Mesendoderm (in vitro differentiated cells): Measurements from ENCODE around the gene RNASE4.
"Not testable (repeated sequence)": the region's sequence is repeated elsewhere in the genome, so short reads cannot be mapped to it uniquely, and the experiment has no call there.

Experiments
- DNase-seq: peaks from one replicate; pipeline ENCODE4 v3.0.0; 2013
- H2AK5ac ChIP-seq: 2 replicates; pipeline ENCODE4 v1.6.1; 2013; ENCODE audit warnings: low read length, inconsistent platforms
- H2BK120ac ChIP-seq: 2 replicates; pipeline ENCODE4 v1.6.1; 2013; ENCODE audit warnings: low read depth, mild to moderate bottlenecking, low read length, moderate library complexity, mixed read lengths
- H2BK15ac ChIP-seq: replicated peaks from 2 replicates; pipeline ENCODE4 v1.6.1; 2013; ENCODE audit warnings: low read depth, mild to moderate bottlenecking, moderate library complexity
- H2BK5ac ChIP-seq: 2 replicates; pipeline ENCODE4 v1.6.1; 2013; ENCODE audit warnings: low read length, inconsistent platforms
- H3K18ac ChIP-seq: 2 replicates; pipeline ENCODE4 v1.6.1; 2013; ENCODE audit warnings: mild to moderate bottlenecking, low read length, mixed read lengths
- H3K23ac ChIP-seq: one replicate; pipeline ENCODE4 v1.6.1; 2013; ENCODE audit warnings: low read length
- H3K27ac ChIP-seq: 2 replicates; pipeline ENCODE4 v1.5.1; 2013; ENCODE audit warnings: low read depth, mild to moderate bottlenecking, inconsistent platforms, low read length, moderate library complexity
- H3K27me3 ChIP-seq: 2 replicates; pipeline ENCODE4 v1.6.1; 2013; ENCODE audit warnings: low read length, control low read depth, mild to moderate bottlenecking, inconsistent platforms; ENCODE audit not compliant: insufficient read depth, poor library complexity
- H3K36me3 ChIP-seq: 2 replicates; pipeline ENCODE4 v1.6.1; 2013; ENCODE audit warnings: low read length, inconsistent platforms; ENCODE audit not compliant: control insufficient read depth, insufficient read depth
- H3K4ac ChIP-seq: one replicate; pipeline ENCODE4 v1.6.1; 2013; ENCODE audit warnings: low read depth, mild to moderate bottlenecking, low read length, moderate library complexity
- H3K4me1 ChIP-seq: 2 replicates; pipeline ENCODE4 v1.6.1; 2013; ENCODE audit warnings: low read depth, low read length, inconsistent platforms; ENCODE audit not compliant: control insufficient read depth
- H3K4me2 ChIP-seq: 2 replicates; pipeline ENCODE4 v1.6.1; 2013; ENCODE audit warnings: low read length
- H3K4me3 ChIP-seq: 2 replicates; pipeline ENCODE4 v1.5.1; 2013; ENCODE audit warnings: mild to moderate bottlenecking, low read length
- H3K56ac ChIP-seq: one replicate; pipeline ENCODE4 v1.6.1; 2013; ENCODE audit warnings: low read length
- H3K79me1 ChIP-seq: 2 replicates; pipeline ENCODE4 v1.6.1; 2013; ENCODE audit warnings: low read length, inconsistent platforms
- H3K79me2 ChIP-seq: 2 replicates; pipeline ENCODE4 v1.6.1; 2013; ENCODE audit warnings: mild to moderate bottlenecking, low read length; ENCODE audit not compliant: control insufficient read depth, insufficient read depth
- H3K9ac ChIP-seq: 2 replicates; pipeline ENCODE4 v1.6.1; 2013; ENCODE audit warnings: low read length, inconsistent platforms
- H4K5ac ChIP-seq: one replicate; pipeline ENCODE4 v1.6.1; 2013; ENCODE audit warnings: low read length
- H4K8ac ChIP-seq: one replicate; pipeline ENCODE4 v1.6.1; 2013; ENCODE audit warnings: low read depth, mild to moderate bottlenecking, control low read depth, low read length, moderate library complexity
- WGBS: extraction: QIAGEN DNeasy Blood & Tissue Kit; methylation state at CpG from one replicate; pipeline ENCODE4 v1.1.7; 2013; ENCODE audit warnings: low lambda C conversion rate, missing lambda C conversion rate; ENCODE audit not compliant: insufficient coverage; ENCODE audit errors: extremely low coverage; 5-methylcytosine and 5-hydroxymethylcytosine counted together

RNASE4 gene

GRCh38 chr14:20666400-20666961 lies 17.9 kb upstream of the RNASE4 start:
- no CpG with 5 or more reads among the region's 7 CpGs for WGBS
- H3K79me1 ChIP-seq, H2BK5ac ChIP-seq, H3K56ac ChIP-seq, H3K4me3 ChIP-seq, H3K4me1 ChIP-seq, H3K4ac ChIP-seq, H2BK15ac ChIP-seq, H3K18ac ChIP-seq, H3K9ac ChIP-seq, H2BK120ac ChIP-seq, H3K79me2 ChIP-seq, DNase-seq, H3K4me2 ChIP-seq, H4K5ac ChIP-seq, H2AK5ac ChIP-seq, H3K23ac ChIP-seq, H3K27me3 ChIP-seq, H3K27ac ChIP-seq, H4K8ac ChIP-seq, H3K36me3 ChIP-seq: not testable (repeated sequence)

GRCh38 chr14:20667957-20668356 lies 16.4 kb upstream of the RNASE4 start:
- no peak overlapping the region for H3K18ac ChIP-seq

GRCh38 chr14:20668969-20669368 lies 15.4 kb upstream of the RNASE4 start:
- H3K4ac ChIP-seq, result no peak overlapping the region

More at GRCh38 chr14:20667957-20668356, 16.4 kb upstream of the RNASE4 start:
- H3K79me1 ChIP-seq, result no peaks in the 10 kb centered on the region
- no peaks in the 10 kb centered on the region for H3K36me3 ChIP-seq
- no peak overlapping the region for H4K8ac ChIP-seq
- H3K23ac ChIP-seq, result no peak overlapping the region
- no peak for DNase-seq
- H2BK120ac ChIP-seq, result no peak overlapping the region
- no peak overlapping the region for H3K4me2 ChIP-seq
- no peak overlapping the region for H3K56ac ChIP-seq
- H2AK5ac ChIP-seq, result no peak overlapping the region
- no peak overlapping the region for H2BK5ac ChIP-seq
- no peak overlapping the region for H4K5ac ChIP-seq
- H3K4ac ChIP-seq, result no peak overlapping the region
- H3K4me1 ChIP-seq, result no peaks in the 10 kb centered on the region
- no peak overlapping the region for H2BK15ac ChIP-seq
- H3K27ac ChIP-seq, result no peak overlapping the region
- H3K79me2 ChIP-seq, result no peaks in the 10 kb centered on the region
- H3K4me3 ChIP-seq, result no peak overlapping the region
- no CpG with 5 or more reads among the region's 2 CpGs for WGBS
- no peaks in the 10 kb centered on the region for H3K27me3 ChIP-seq
- no peak overlapping the region for H3K9ac ChIP-seq

GRCh38 chr14:20671597-20672283 lies 12.6 kb upstream of the RNASE4 start:
- Histone ChIP-seq H4K8ac (no peak overlapping the region), H3K4me1 (no peaks in the 10 kb centered on the region), H2AK5ac (no peak overlapping the region), H3K79me2 (no peaks in the 10 kb centered on the region), H3K79me1 (no peaks in the 10 kb centered on the region), H2BK15ac (no peak overlapping the region), H3K9ac (no peak overlapping the region), H3K27ac (no peak overlapping the region), H2BK5ac (no peak overlapping the region), H3K4me3 (no peak overlapping the region), H4K5ac (no peak overlapping the region), H3K23ac (no peak overlapping the region), H3K18ac (no peak overlapping the region), H3K4ac (no peak overlapping the region), H3K4me2 (no peak overlapping the region), H3K36me3 (no peaks in the 10 kb centered on the region), H3K27me3 (no peaks in the 10 kb centered on the region), H3K56ac (no peak overlapping the region), H2BK120ac (no peak overlapping the region)
- WGBS, result no CpG with 5 or more reads among the region's 4 CpGs
- no peak for DNase-seq

More at GRCh38 chr14:20668969-20669368, 15.4 kb upstream of the RNASE4 start:
- no peaks in the 10 kb centered on the region for H3K27me3 ChIP-seq
- H3K79me1 ChIP-seq, result no peaks in the 10 kb centered on the region
- H4K8ac ChIP-seq, result no peak overlapping the region
- no peak for DNase-seq
- H3K23ac ChIP-seq, result no peak overlapping the region
- no peaks in the 10 kb centered on the region for H3K36me3 ChIP-seq
- H3K79me2 ChIP-seq, result no peaks in the 10 kb centered on the region
- no peak overlapping the region for H3K9ac ChIP-seq
- H3K18ac ChIP-seq, result no peak overlapping the region
- no peak overlapping the region for H2AK5ac ChIP-seq
- no CpG with 5 or more reads among the region's 2 CpGs for WGBS
- no peak overlapping the region for H3K4me2 ChIP-seq
- no peak overlapping the region for H2BK5ac ChIP-seq
- H3K56ac ChIP-seq, result no peak overlapping the region
- H3K4me1 ChIP-seq, result no peaks in the 10 kb centered on the region
- H2BK120ac ChIP-seq, result no peak overlapping the region
- no peak overlapping the region for H3K4me3 ChIP-seq
- H4K5ac ChIP-seq, result no peak overlapping the region
- H3K27ac ChIP-seq, result no peak overlapping the region
- H2BK15ac ChIP-seq, result no peak overlapping the region

- H4K8ac ChIP-seq, result no peak overlapping the region
- H3K4me3 ChIP-seq, result no peak overlapping the region
- H3K79me1 ChIP-seq, result no peaks in the 10 kb centered on the region
- H2BK5ac ChIP-seq, result no peak overlapping the region
- H3K18ac ChIP-seq, result no peak overlapping the region
- WGBS, result no CpG with 5 or more reads among the region's 2 CpGs
- no peaks in the 10 kb centered on the region for H3K27me3 ChIP-seq
- no peak for DNase-seq
- no peak overlapping the region for H3K56ac ChIP-seq
- no peaks in the 10 kb centered on the region for H3K79me2 ChIP-seq
- H3K36me3 ChIP-seq, result no peaks in the 10 kb centered on the region
- H2BK120ac ChIP-seq, result no peak overlapping the region
- H3K4me1 ChIP-seq, result peaks cover 4% of the 10 kb centered on the region
- no peak overlapping the region for H3K4me2 ChIP-seq
- H2BK15ac ChIP-seq, result no peak overlapping the region
- H3K9ac ChIP-seq, result no peak overlapping the region
- H3K27ac ChIP-seq, result no peak overlapping the region
- no peak overlapping the region for H4K5ac ChIP-seq
- H3K4ac ChIP-seq, result no peak overlapping the region
- no peak overlapping the region for H2AK5ac ChIP-seq
- H3K23ac ChIP-seq, result no peak overlapping the region
Measured at GRCh38 chr14:20675669-20676068, 8.7 kb upstream of the RNASE4 start.

- H2BK5ac ChIP-seq, result no peak overlapping the region
- H2BK15ac ChIP-seq, result no peak overlapping the region
- H2BK120ac ChIP-seq, result no peak overlapping the region
- H4K8ac ChIP-seq, result no peak overlapping the region
- no peak overlapping the region for H3K56ac ChIP-seq
- H4K5ac ChIP-seq, result no peak overlapping the region
- H3K36me3 ChIP-seq, result no peaks in the 10 kb centered on the region
- no CpG with 5 or more reads among the region's 2 CpGs for WGBS
- no peaks in the 10 kb centered on the region for H3K79me1 ChIP-seq
- peak overlapping the region; percentile 30 for H2AK5ac ChIP-seq
- no peaks in the 10 kb centered on the region for H3K27me3 ChIP-seq
- H3K79me2 ChIP-seq, result no peaks in the 10 kb centered on the region
- H3K18ac ChIP-seq, result no peak overlapping the region
- no peak overlapping the region for H3K9ac ChIP-seq
- no peak overlapping the region for H3K23ac ChIP-seq
- peaks cover 4% of the 10 kb centered on the region for H3K4me1 ChIP-seq
- no peak for DNase-seq
- no peak overlapping the region for H3K4me3 ChIP-seq
- H3K4me2 ChIP-seq, result no peak overlapping the region
- no peak overlapping the region for H3K4ac ChIP-seq
- no peak overlapping the region for H3K27ac ChIP-seq
Measured at GRCh38 chr14:20676072-20676471, 8.3 kb upstream of the RNASE4 start.
